Measurements from ENCODE around the gene WNK2. TPM values are rescaled to one million over a fixed set of nuclear protein-coding genes. Genes with fewer than 3 reads are reported as not detected.

Gene WNK2
- total RNA-seq, 1 donor from 2014 or later: 1.9 TPM

GRCh38 chr9:93221044-93221443, 37.1 kb downstream of the WNK2 start:
- H3K4me1 Mint-ChIP-seq (ENCODE audit: low read depth, unreplicated experiment): peaks cover 6% of the 10 kb centered on the region
- H3K79me2 ChIP-seq (ENCODE audit: insufficient read depth, low read length): no peaks in the 10 kb centered on the region
- TF ChIP-seq CTCF (IDR thresholded peaks at IDR 0.05; ENCODE audit: insufficient read depth, low read depth, low read length) (no peak), EZH2 (IDR thresholded peaks at IDR 0.05; ENCODE audit: insufficient read depth, low read length) (no peak)
- FAIRE-seq (no peak), DNase-seq (ENCODE audit: low read depth) (no peak)
- no peaks in the 10 kb centered on the region for H3K27me3 ChIP-seq (ENCODE audit: insufficient read depth, low read length)
- peaks cover 2% of the 10 kb centered on the region for H3K9me3 Mint-ChIP-seq (ENCODE audit: unreplicated experiment)
- no peaks in the 10 kb centered on the region for H3K36me3 ChIP-seq (ENCODE audit: insufficient read depth, low read length)
- H3K27me3 Mint-ChIP-seq (ENCODE audit: low read depth, unreplicated experiment): peaks cover 13% of the 10 kb centered on the region
- no peak overlapping the region for H3K9ac ChIP-seq (ENCODE audit: low read length)
- H2AFZ ChIP-seq (ENCODE audit: low read depth, low read length): no peak overlapping the region
- H4K20me1 ChIP-seq (ENCODE audit: insufficient read depth, low read length): no peaks in the 10 kb centered on the region
- no peak overlapping the region for H3K4me3 ChIP-seq (ENCODE audit: insufficient read depth, low read depth, low read length)
- no peak overlapping the region for H3K27ac Mint-ChIP-seq (ENCODE audit: unreplicated experiment)
- no peak overlapping the region for H3K27ac ChIP-seq (ENCODE audit: low read depth, low read length)
- peaks cover 2% of the 10 kb centered on the region for H3K36me3 Mint-ChIP-seq (ENCODE audit: low read depth, unreplicated experiment)
- peaks cover 10% of the 10 kb centered on the region for H3K4me1 ChIP-seq (ENCODE audit: insufficient read depth, low read length)
- no peak overlapping the region for H3K4me3 Mint-ChIP-seq (ENCODE audit: unreplicated experiment)
- H3K9me3 ChIP-seq (ENCODE audit: insufficient read depth, low read depth, low read length): no peaks in the 10 kb centered on the region
- H3K4me2 ChIP-seq (ENCODE audit: low read length): no peak overlapping the region

DNA sequence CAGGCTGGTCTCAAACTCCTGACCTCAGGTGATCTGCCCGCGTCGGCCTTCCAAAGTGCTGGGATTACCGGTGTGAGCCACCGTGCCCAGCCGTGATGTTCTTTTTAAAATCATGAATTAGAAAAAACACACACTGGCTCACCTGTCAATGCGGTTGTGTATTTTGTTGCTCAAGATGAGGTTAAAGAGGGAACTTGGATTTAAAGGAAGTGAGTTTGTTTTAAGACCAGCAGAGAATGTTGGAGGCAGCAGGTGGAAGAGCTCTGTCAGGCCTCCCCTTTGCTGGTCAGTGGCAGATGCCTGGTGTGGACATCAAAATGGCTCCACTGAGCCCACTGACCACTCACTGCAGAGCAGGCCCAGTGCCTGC, 38.9 kb downstream of the WNK2 start:
- FAIRE-seq: no peak
- H4K20me1 ChIP-seq (ENCODE audit: insufficient read depth, low read length): no peaks in the 10 kb centered on the region
- H3K9ac ChIP-seq (ENCODE audit: low read length): no peak overlapping the region
- H3K4me1 ChIP-seq (ENCODE audit: insufficient read depth, low read length): peaks cover 10% of the 10 kb centered on the region
- H3K79me2 ChIP-seq (ENCODE audit: insufficient read depth, low read length): no peaks in the 10 kb centered on the region
- TF ChIP-seq CTCF (IDR thresholded peaks at IDR 0.05; ENCODE audit: insufficient read depth, low read depth, low read length): no peak
- no peak for TF ChIP-seq EZH2 (IDR thresholded peaks at IDR 0.05; ENCODE audit: insufficient read depth, low read length)
- H3K9me3 ChIP-seq (ENCODE audit: insufficient read depth, low read depth, low read length): no peaks in the 10 kb centered on the region
- no peak for DNase-seq (ENCODE audit: low read depth)
- H3K36me3 Mint-ChIP-seq (ENCODE audit: low read depth, unreplicated experiment): peaks cover 2% of the 10 kb centered on the region
- H3K4me3 Mint-ChIP-seq (ENCODE audit: unreplicated experiment): no peak overlapping the region
- H3K27ac ChIP-seq (ENCODE audit: low read depth, low read length): no peak overlapping the region
- H3K4me2 ChIP-seq (ENCODE audit: low read length): peak overlapping the region; percentile 61
- H3K4me3 ChIP-seq (ENCODE audit: insufficient read depth, low read depth, low read length): no peak overlapping the region
- no peaks in the 10 kb centered on the region for H3K36me3 ChIP-seq (ENCODE audit: insufficient read depth, low read length)
- H3K27me3 ChIP-seq (ENCODE audit: insufficient read depth, low read length): no peaks in the 10 kb centered on the region
- no peaks in the 10 kb centered on the region for H3K9me3 Mint-ChIP-seq (ENCODE audit: unreplicated experiment)
- H2AFZ ChIP-seq (ENCODE audit: low read depth, low read length): no peak overlapping the region
- H3K27ac Mint-ChIP-seq (ENCODE audit: unreplicated experiment): no peak overlapping the region
- H3K4me1 Mint-ChIP-seq (ENCODE audit: low read depth, unreplicated experiment): peaks cover 6% of the 10 kb centered on the region
- H3K27me3 Mint-ChIP-seq (ENCODE audit: low read depth, unreplicated experiment): peaks cover 18% of the 10 kb centered on the region

- H3K9me3 Mint-ChIP-seq (ENCODE audit: unreplicated experiment): no peaks in the 10 kb centered on the region
- Histone ChIP-seq H3K4me2 (ENCODE audit: low read length) (peak overlapping the region; percentile 61), H4K20me1 (ENCODE audit: insufficient read depth, low read length) (no peaks in the 10 kb centered on the region), H3K9ac (ENCODE audit: low read length) (no peak overlapping the region), H2AFZ (ENCODE audit: low read depth, low read length) (no peak overlapping the region), H3K4me1 (ENCODE audit: insufficient read depth, low read length) (peaks cover 10% of the 10 kb centered on the region), H3K36me3 (ENCODE audit: insufficient read depth, low read length) (no peaks in the 10 kb centered on the region), H3K4me3 (ENCODE audit: insufficient read depth, low read depth, low read length) (no peak overlapping the region), H3K27me3 (ENCODE audit: insufficient read depth, low read length) (no peaks in the 10 kb centered on the region), H3K79me2 (ENCODE audit: insufficient read depth, low read length) (no peaks in the 10 kb centered on the region), H3K27ac (ENCODE audit: low read depth, low read length) (no peak overlapping the region), H3K9me3 (ENCODE audit: insufficient read depth, low read depth, low read length) (no peaks in the 10 kb centered on the region)
- FAIRE-seq (no peak), DNase-seq (ENCODE audit: low read depth) (peak; percentile 68)
- TF ChIP-seq EZH2 (IDR thresholded peaks at IDR 0.05; ENCODE audit: insufficient read depth, low read length) (no peak), CTCF (IDR thresholded peaks at IDR 0.05; ENCODE audit: insufficient read depth, low read depth, low read length) (no peak)
- H3K36me3 Mint-ChIP-seq (ENCODE audit: low read depth, unreplicated experiment): peaks cover 2% of the 10 kb centered on the region
- H3K27me3 Mint-ChIP-seq (ENCODE audit: low read depth, unreplicated experiment): peaks cover 18% of the 10 kb centered on the region
- H3K27ac Mint-ChIP-seq (ENCODE audit: unreplicated experiment): no peak overlapping the region
- H3K4me3 Mint-ChIP-seq (ENCODE audit: unreplicated experiment): no peak overlapping the region
- H3K4me1 Mint-ChIP-seq (ENCODE audit: low read depth, unreplicated experiment): peaks cover 6% of the 10 kb centered on the region
These were observed 39.6 kb downstream of the WNK2 start for GRCh38 chr9:93223260-93224180.
